Astrocyte of the spinal cord (primary cell): ENCODE data around the gene SUZ12.
"Not testable (repeated sequence)": the region's sequence is repeated elsewhere in the genome, so short reads cannot be mapped to it uniquely, and the experiment has no call there.

Experiments
- DNase-seq: peaks from one replicate; pipeline ENCODE4 v3.0.0; 2011; ENCODE audit warnings: low read depth, low spot score
- H3K4me3 ChIP-seq: 2 replicates; pipeline ENCODE4 v1.5.1; 2011; ENCODE audit warnings: low read depth, mild to moderate bottlenecking, low read length, moderate library complexity
- in situ Hi-C: cut with HindIII; loops from 2 replicates; pipeline ENCODE4 v1.10.0; 2017; ENCODE audit warnings: low sequenced_read_pairs
- TF ChIP-seq, protein P1 (sequence below): IDR thresholded peaks from 2 replicates; pipeline ENCODE4 v1.5.1; 2012; ENCODE audit warnings: low read depth, mild to moderate bottlenecking, low read length, inconsistent platforms

The SUZ12 gene

DNA sequence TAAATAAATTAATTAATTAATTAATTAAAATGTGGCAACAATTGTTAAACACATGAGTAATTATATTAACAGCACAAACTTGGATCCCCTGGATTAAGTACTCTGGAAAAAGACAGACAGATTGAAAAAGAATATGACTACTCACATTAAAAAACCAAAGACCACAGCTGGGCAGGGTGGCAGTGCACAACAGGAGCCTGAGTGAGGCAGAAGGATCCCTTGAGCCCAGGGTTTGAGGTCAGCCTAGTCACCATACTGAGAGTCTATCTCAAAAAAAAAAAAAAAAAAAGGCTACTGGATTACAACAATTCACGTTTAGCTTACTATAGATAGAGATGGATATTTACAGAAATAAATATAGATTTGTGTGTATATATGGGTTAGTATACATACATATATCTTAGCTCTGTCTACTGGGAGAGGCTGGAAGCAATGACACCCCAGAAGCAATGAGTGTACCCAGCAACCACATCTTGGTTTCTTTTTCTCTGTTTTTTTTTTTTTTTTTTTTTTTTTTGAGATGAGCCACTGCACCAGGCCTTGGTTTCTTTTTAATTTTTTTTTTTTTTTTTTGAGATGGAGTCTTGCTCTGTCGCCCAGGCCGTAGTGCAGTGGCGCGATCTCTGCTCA lies 10.6 kb upstream of the SUZ12 start:
- DNase-seq = no peak
- in situ Hi-C loops = no loop called here
- H3K4me3 ChIP-seq = no peak overlapping the region
- TF ChIP-seq, protein P1, sequence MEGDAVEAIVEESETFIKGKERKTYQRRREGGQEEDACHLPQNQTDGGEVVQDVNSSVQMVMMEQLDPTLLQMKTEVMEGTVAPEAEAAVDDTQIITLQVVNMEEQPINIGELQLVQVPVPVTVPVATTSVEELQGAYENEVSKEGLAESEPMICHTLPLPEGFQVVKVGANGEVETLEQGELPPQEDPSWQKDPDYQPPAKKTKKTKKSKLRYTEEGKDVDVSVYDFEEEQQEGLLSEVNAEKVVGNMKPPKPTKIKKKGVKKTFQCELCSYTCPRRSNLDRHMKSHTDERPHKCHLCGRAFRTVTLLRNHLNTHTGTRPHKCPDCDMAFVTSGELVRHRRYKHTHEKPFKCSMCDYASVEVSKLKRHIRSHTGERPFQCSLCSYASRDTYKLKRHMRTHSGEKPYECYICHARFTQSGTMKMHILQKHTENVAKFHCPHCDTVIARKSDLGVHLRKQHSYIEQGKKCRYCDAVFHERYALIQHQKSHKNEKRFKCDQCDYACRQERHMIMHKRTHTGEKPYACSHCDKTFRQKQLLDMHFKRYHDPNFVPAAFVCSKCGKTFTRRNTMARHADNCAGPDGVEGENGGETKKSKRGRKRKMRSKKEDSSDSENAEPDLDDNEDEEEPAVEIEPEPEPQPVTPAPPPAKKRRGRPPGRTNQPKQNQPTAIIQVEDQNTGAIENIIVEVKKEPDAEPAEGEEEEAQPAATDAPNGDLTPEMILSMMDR = no peak

DNA sequence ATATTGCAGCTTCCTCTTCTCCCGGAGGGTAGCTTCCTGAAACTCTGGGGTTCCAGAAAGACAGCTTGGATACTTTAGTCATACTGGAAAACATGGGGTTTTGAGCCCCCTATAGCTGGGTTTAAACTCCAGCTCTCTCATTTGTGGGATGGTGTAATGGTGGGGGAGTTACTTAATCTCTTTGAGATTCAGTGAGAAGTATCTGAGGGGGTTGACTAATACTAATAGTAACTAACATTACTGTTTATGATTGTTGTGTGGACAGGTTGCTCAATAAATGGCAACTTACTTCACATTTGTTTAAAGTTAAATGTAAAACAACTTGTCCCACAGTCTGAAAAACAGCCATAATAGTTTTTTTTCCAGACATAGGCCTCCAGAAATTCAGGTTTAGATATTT lies 5.1 kb upstream of the SUZ12 start:
- TF ChIP-seq, protein P1 = no peak

DNA sequence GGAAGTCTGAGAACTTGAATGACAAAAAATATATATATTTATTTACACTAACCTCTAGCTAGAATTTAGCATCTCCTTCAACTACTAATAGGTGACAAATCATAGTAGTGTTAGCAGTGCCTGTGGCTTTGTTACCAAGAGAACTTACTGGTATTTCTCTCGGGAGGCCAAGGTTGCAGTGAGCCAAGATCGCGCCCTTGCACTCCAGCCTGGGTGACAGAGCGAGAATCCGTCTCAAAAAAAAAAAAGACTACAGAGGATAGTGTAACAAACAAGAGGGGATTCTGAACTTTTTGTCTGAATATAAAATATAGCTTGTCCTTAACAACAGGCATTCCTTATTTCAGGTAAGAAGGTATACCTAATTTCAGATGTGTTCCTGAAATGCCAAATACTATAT lies 1.3 kb upstream of the SUZ12 start:
- DNase-seq = no peak
- in situ Hi-C loops = no loop called here
- H3K4me3 ChIP-seq = no peak overlapping the region
- TF ChIP-seq, protein P1 = no peak

More for the DNA sequence above, 5.1 kb upstream of the SUZ12 start:
- in situ Hi-C loops = no loop called here
- H3K4me3 ChIP-seq = no peak overlapping the region
- DNase-seq = no peak

DNA sequence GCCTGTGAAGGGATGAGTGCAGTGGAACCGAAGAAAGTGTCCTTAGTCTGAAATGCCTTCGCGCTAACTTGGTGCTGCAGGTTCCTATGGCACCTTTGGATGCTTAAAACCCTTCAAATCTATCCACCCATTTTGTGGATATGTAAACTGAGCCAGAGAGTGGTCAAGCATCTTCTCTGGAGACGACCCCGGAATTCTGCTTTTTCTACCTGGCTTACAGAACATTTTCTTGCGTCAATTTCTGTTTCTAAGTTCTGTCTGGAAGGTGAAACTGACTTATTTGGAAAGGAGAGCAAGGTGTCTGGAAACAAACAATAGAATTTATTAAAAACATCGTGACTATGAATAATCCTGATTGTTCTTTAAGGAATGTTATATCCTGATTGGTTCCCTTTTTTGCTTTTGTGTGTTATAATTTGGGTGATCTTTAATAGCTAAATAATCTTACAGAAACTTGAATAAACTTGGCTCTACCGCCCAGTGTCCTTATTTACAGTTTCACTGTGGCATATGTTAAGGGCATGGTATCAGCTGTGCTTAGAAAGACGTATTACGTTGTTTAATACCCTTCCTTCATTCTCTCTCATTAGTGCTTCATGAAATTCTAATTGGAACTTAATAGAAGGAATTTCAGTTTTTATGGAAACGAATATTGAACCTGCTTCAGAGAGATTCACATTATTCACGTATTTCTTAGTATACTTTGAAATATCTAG lies 1.3 kb downstream of the SUZ12 start:
- H3K4me3 ChIP-seq = peak overlapping the region; percentile 60
- in situ Hi-C loops, DNase-seq: not testable (repeated sequence)

DNA sequence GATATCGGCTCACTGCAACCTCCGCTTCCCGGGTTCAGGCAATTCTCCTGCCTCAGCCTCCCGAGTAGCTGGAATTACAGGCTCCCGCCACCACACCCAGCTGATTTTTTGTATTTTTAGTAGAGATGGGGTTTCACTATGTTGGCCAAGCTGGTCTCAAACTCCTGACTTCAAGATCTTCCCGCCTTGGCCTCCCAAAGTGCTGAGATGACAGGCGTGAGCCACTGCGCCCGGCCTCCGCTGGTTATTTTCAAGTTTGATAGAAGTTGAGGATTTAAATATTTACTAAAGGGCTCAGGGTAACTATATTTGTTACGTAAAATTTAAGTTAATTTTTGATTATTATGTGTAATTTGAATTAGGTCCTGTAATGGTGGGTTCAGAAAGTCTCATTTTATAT lies 5.1 kb downstream of the SUZ12 start:
- DNase-seq, H3K4me3 ChIP-seq, in situ Hi-C loops: not testable (repeated sequence)

DNA sequence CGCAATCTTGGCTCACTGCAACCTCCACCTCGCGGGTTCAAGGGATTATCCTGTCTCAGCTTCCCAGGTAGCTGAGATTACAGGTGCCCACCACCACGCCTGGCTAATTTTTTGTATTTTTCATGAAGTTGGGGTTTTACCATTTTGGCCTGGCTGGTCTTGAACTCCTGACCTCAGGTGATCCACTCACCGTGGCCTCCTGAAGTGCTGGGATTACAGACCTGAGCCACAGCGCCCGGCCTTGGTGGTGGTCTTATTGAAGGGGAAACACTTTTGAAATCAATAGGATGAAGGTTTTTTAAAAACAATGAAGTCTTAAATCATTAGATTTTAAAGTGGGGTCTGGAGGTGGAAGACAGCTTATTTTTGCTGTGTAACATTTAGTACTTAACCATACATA lies 5.6 kb downstream of the SUZ12 start:
- H3K4me3 ChIP-seq, DNase-seq, in situ Hi-C loops: not testable (repeated sequence)

DNA sequence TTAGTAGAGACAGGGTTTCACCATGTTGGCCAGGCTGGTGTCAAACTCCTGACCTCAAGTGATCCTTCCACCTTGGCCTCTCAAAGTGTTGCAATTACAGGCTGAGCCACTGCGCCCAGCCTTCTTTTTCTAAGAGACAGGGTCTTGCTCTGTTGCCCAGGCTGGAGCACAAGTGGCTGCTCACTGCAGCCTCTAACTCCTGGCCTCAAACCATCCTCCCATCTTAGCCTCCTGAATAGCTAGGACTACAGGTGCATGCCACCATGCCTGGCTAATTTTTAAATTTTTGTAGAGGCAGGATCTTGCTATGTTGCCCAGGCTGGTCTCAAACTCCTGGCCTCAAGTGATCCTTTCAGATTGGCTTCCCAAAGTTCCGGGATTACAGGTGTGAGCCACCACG lies 15.1 kb downstream of the SUZ12 start:
- DNase-seq, H3K4me3 ChIP-seq, in situ Hi-C loops: not testable (repeated sequence)

DNA sequence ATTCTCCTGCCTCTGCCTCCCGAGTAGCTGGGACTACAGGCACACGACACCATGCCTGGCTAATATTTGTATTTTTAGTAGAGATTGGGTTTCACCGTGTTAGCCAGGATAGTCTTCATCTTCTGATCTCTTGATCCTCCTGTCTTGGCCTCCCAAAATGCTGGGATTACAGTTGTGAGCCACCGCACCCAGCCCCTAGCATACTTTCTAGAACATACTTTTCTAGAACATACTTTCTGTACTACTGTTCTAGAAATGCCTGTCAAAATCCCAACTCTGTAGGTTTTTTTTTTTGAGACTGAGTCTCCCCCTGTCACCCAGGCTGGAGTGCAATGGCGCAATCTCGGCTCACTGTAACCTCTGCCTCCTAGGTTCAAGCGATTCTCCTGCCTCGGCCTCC lies 27.3 kb downstream of the SUZ12 start:
- in situ Hi-C loops, DNase-seq, H3K4me3 ChIP-seq: not testable (repeated sequence)

DNA sequence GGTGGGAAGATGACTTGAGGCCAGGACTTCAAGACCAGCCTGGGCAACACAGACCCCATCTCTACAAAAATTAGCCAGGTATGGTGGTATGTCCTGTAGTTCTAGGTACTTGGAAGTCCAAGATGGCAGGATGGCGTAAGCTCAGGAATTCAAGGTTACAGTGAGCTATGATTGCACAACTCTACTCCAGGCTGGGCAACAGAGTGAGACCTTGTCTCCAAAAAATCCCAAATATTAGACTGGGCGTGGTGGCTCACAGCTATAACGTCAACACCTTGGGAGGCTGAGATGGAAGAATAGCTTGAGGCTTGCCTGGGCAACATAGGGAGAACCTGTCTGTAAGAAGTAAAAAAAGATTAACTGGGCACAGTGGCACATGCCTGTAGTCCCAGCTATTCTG lies 30.8 kb downstream of the SUZ12 start:
- DNase-seq = no peak
- no peak overlapping the region for H3K4me3 ChIP-seq
- TF ChIP-seq, protein P1 = no peak
- in situ Hi-C loops = no loop called here

DNA sequence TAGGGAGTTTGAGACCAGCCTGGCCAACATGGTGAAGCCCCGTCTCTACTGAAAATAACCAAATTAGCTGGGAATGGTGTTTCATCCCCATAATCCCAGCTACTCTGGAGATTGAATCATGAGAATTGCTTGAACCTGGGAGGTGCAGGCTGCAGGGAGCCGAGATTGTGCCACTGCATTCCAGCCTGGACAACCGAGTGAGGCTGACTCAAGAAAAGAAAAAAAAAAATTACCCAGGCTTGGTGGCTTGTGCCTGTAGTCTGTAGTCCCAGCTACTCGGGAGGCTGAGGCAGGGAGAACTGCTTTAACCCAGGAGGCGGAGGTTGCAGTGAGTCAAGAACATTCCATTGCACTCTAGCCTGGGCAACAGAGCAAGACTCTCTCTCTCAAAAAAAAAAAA lies 33.6 kb downstream of the SUZ12 start:
- in situ Hi-C loops, H3K4me3 ChIP-seq, DNase-seq: not testable (repeated sequence)

DNA sequence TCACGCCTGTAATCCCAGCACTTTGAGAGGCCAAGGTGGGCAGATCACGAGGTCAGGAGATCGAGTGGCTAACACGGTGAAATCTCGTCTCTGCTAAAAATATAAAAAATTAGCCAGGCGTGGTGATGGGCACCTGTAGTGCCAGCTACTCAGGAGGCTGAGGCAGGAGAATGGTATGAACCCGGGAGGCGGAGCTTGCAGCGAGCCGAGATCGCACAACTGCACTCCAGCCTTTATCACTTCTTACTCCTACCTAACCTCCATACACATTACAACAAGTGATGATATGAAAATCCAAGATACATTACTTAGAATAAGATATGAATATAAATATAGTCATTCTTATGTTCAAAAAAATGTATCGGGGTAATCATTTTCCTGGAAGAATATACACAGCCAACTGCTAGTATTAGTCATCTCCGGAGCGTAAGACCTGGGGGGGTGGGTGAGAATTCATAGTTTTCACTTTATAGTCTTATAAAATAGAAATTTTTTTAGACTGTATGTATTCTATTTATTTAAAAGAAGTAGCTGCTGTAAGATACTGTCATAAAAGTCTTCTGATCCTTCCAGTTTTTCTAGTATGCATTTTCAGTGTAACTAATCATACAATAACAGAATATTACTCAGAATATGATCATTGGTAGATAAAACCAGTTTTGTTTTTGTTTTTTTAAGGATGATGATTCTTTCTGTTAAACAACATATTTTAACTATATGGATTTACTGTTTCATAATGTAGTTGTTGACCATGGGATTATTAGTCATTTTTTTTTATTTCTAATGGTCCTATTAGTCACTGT lies 37.7 kb downstream of the SUZ12 start:
- in situ Hi-C loops, DNase-seq, H3K4me3 ChIP-seq: not testable (repeated sequence)

DNA sequence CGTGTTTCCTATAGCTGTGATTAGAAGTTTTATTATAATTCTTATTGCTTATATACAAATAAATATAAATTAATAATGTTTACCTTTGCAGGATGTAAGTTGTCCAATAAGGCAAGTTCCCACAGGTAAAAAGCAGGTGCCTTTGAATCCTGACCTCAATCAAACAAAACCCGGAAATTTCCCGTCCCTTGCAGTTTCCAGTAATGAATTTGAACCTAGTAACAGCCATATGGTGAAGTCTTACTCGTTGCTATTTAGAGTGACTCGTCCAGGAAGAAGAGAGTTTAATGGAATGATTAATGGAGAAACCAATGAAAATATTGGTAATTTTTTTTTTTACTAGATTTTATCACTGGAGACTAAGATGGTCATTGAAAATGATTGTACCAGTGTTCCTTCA lies 38.6 kb downstream of the SUZ12 start:
- in situ Hi-C loops, DNase-seq, H3K4me3 ChIP-seq: not testable (repeated sequence)
